K562 (cell line): ENCODE results near the gene POGZ. TPM values are rescaled to one million over a fixed set of nuclear protein-coding genes. Genes with fewer than 3 reads are reported as not detected.

Experiments used
- ARNT ChIP-seq, 2 experiments: fragments of 450-650 bp; IDR thresholded peaks; 2 replicates each; pipeline ENCODE4 v1.6.1; 2016; ENCODE audit warnings: mild to moderate bottlenecking in 1 of 2
- ESRRA ChIP-seq: fragments of 450-650 bp; IDR thresholded peaks from 2 replicates; pipeline ENCODE4 v1.6.1; 2014; ENCODE audit warnings: low read depth, mild to moderate bottlenecking, moderate library complexity, borderline replicate concordance
- GABPA ChIP-seq: fragments of 200-800 bp; sonication (Bioruptor generic); conservative IDR thresholded peaks from 2 replicates; pipeline ENCODE4 v1.6.1; 2016; ENCODE audit warnings: low read depth, missing genetic modification characterization, missing compliant biosample characterization
- HDAC1 ChIP-seq, 2 experiments: fragments of 450-650 bp; IDR thresholded peaks; 2 replicates each; pipeline ENCODE4 v1.6.1; 2016 to 2017; ENCODE audit warnings: inconsistent platforms in 1 of 2, mild to moderate bottlenecking in 1 of 2, moderate library complexity in 1 of 2
- HDGF ChIP-seq: fragments of 450-650 bp; IDR thresholded peaks from 2 replicates; pipeline ENCODE4 v1.6.1; 2016
- JUND ChIP-seq, 2 experiments: IDR thresholded peaks; 2 replicates in 1 of 2; 3 replicates in 1 of 2; pipeline ENCODE4 v1.6.1; 2011; ENCODE audit warnings: borderline replicate concordance in 2 of 2, low read depth in 2 of 2, low read length in 2 of 2, improper control_type of control experiment in 1 of 2, missing biosample characterization in 1 of 2, missing genetic modification characterization in 1 of 2, missing genetic modification reagents in 1 of 2
- MBD2 ChIP-seq: sonication (generic); IDR thresholded peaks from 2 replicates; pipeline ENCODE4 v1.6.1; 2016; ENCODE audit warnings: low read depth, borderline replicate concordance
- MEIS2 ChIP-seq: fragments of 450-650 bp; IDR thresholded peaks from 2 replicates; pipeline ENCODE4 v1.6.1; 2014; ENCODE audit warnings: mild to moderate bottlenecking; ENCODE audit not compliant: partially characterized antibody
- SMARCA5 ChIP-seq: fragments of 450-650 bp; IDR thresholded peaks from 2 replicates; pipeline ENCODE4 v1.6.1; 2016
- SP1 ChIP-seq: sonication (generic); formaldehyde crosslinking; IDR thresholded peaks from 2 replicates; pipeline ENCODE4 v1.8.1; 2022; ENCODE audit warnings: mild to moderate bottlenecking, missing genetic modification reagents
- ZNF764 ChIP-seq: fragments of 250-450 bp; sonication (Bioruptor Pico); IDR thresholded peaks from 2 replicates; pipeline ENCODE4 v1.4.0; 2020; ENCODE audit warnings: low read depth, mild to moderate bottlenecking, moderate library complexity
- polyA plus RNA-seq, 8 experiments: library from polyadenylated mRNA; depleted of rRNA in 4 of 8; stranded (reverse) in 5 of 8; unstranded in 3 of 8; fragments of >200 nt; fragmentation: Nextera tagmentation in 2 of 8; fragmentation: Illumina TruSeq in 1 of 8; extraction: Ambion mirVana in 2 of 8; extraction: Trizol in 1 of 8; gene quantifications; 2 replicates each; pipeline versions ENCODE4 v1.2.1 to v1.2.3, GENCODE V29; 2011 to 2014; ENCODE audit warnings: inconsistent platforms in 1 of 8, missing spikeins in 1 of 8
- total RNA-seq, 7 experiments: library from RNA; depleted of rRNA in 6 of 7; stranded (reverse); fragments of >200 nt in 6 of 7; fragmentation: Illumina TruSeq in 2 of 7; extraction: Trizol in 2 of 7; gene quantifications; 2 replicates each; pipeline versions ENCODE4 v1.2.1 to v1.2.3, GENCODE V29; 2011 to 2021; ENCODE audit warnings: low replicate concordance in 1 of 7
- TF ChIP-seq, protein P1 (sequence below): sonication (generic); formaldehyde crosslinking; IDR thresholded peaks from 2 replicates; pipeline ENCODE4 v1.8.0; 2022; ENCODE audit warnings: missing genetic modification reagents, mild to moderate bottlenecking, borderline replicate concordance
- TF ChIP-seq, protein P2 (sequence below): fragments of 250-450 bp; sonication (Bioruptor Pico); IDR thresholded peaks from 2 replicates; pipeline ENCODE4 v1.9.0; 2021; ENCODE audit warnings: mild to moderate bottlenecking
- TF ChIP-seq, protein P3 (sequence below): fragments of 450-650 bp; IDR thresholded peaks from 2 replicates; pipeline ENCODE4 v1.6.1; 2018; ENCODE audit not compliant: partially characterized antibody

The POGZ gene
- total and polyA plus RNA-seq, 9 of the 15 experiments (the other 6 are each of a cell fraction or from before 2014, with no cell fraction given): 9.4 to 40.6 (median 21.6) TPM

DNA sequence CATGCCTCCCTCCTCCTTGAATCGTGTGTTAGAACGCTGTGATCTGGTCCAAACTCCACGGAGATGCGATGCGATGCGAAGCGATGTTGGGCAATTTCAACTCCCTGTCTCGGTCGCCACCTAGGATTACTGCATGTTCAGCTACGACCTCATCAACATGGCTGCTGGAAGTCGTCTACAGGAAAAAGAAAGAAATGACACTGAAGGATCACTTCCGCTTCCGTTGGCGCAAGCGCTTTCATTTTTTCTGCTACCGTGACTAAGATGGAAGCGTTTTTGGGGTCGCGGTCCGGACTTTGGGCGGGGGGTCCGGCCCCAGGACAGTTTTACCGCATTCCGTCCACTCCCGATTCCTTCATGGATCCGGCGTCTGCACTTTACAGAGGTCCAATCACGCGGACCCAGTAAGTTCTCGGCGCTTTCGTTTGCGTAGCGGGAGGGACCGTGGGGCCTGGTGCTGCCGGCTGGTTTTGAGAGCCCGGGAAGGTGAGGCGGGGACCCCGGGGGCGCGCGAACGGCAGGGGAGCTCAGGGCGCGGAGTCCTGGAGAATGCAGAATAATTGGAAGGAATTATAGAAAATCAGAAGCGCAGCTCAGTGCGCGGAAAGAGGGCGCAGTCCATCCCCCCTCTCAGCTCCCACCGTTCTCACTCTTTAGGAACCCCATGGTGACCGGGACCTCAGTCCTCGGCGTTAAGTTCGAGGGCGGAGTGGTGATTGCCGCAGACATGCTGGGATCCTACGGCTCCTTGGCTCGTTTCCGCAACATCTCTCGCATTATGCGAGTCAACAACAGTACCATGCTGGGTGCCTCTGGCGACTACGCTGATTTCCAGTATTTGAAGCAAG is 59.7 kb downstream of the POGZ start, which contains the start of gene PSMB4 (continued):
- TF ChIP-seq, protein P1, sequence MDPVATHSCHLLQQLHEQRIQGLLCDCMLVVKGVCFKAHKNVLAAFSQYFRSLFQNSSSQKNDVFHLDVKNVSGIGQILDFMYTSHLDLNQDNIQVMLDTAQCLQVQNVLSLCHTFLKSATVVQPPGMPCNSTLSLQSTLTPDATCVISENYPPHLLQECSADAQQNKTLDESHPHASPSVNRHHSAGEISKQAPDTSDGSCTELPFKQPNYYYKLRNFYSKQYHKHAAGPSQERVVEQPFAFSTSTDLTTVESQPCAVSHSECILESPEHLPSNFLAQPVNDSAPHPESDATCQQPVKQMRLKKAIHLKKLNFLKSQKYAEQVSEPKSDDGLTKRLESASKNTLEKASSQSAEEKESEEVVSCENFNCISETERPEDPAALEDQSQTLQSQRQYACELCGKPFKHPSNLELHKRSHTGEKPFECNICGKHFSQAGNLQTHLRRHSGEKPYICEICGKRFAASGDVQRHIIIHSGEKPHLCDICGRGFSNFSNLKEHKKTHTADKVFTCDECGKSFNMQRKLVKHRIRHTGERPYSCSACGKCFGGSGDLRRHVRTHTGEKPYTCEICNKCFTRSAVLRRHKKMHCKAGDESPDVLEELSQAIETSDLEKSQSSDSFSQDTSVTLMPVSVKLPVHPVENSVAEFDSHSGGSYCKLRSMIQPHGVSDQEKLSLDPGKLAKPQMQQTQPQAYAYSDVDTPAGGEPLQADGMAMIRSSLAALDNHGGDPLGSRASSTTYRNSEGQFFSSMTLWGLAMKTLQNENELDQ: 0 out of 2 replicates have a peak, but pooled peaks have one; percentile 41
- TF ChIP-seq, protein P2, sequence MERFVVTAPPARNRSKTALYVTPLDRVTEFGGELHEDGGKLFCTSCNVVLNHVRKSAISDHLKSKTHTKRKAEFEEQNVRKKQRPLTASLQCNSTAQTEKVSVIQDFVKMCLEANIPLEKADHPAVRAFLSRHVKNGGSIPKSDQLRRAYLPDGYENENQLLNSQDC: peak; percentile 30; the same call in 1 of the 2 replicates
- TF ChIP-seq SMARCA5 (0 out of 2 replicates have a peak, but pooled peaks have one; percentile 8), ESRRA (peak; percentile 37; the same call in 1 of the 2 replicates), ARNT (IDR thresholded peaks at IDR 0.05) (peak in 1 of 2 experiments; percentile 86; a peak in 2 of 4 replicates), GABPA (tag) (peak; percentile 98), HDGF (no peak), ZNF764 (no peak), MBD2 (peak; percentile 83; the same call in 1 of the 2 replicates), HDAC1 (IDR thresholded peaks at IDR 0.05) (peak in 1 of 2 experiments; percentile 31; a peak in 1 of 4 replicates), SP1 (CRISPR knock-in tag) (peak; percentile 81), JUND (IDR thresholded peaks at IDR 0.05; ENCODE audit: borderline replicate concordance, low read depth, low read length) (peak; percentile 65; the same call in 1 of the 2 replicates), JUND (tag; IDR thresholded peaks at IDR 0.05; ENCODE audit: borderline replicate concordance, low read depth, low read length) (peak; percentile 67; the same call in 1 of the 3 replicates), MEIS2 (peak; percentile 36)
- TF ChIP-seq, protein P3, sequence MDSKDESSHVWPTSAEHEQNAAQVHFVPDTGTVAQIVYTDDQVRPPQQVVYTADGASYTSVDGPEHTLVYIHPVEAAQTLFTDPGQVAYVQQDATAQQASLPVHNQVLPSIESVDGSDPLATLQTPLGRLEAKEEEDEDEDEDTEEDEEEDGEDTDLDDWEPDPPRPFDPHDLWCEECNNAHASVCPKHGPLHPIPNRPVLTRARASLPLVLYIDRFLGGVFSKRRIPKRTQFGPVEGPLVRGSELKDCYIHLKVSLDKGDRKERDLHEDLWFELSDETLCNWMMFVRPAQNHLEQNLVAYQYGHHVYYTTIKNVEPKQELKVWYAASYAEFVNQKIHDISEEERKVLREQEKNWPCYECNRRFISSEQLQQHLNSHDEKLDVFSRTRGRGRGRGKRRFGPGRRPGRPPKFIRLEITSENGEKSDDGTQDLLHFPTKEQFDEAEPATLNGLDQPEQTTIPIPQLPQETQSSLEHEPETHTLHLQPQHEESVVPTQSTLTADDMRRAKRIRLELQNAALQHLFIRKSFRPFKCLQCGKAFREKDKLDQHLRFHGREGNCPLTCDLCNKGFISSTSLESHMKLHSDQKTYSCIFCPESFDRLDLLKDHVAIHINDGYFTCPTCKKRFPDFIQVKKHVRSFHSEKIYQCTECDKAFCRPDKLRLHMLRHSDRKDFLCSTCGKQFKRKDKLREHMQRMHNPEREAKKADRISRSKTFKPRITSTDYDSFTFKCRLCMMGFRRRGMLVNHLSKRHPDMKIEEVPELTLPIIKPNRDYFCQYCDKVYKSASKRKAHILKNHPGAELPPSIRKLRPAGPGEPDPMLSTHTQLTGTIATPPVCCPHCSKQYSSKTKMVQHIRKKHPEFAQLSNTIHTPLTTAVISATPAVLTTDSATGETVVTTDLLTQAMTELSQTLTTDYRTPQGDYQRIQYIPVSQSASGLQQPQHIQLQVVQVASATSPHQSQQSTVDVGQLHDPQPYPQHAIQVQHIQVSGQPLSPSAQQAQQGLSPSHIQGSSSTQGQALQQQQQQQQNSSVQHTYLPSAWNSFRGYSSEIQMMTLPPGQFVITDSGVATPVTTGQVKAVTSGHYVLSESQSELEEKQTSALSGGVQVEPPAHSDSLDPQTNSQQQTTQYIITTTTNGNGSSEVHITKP: peak; percentile 57
